ENCODE results near the gene LINS1.

- TF ChIP-seq CTCF (IDR thresholded peaks at IDR 0.05) (no peak), POLR2AphosphoS5 (IDR thresholded peaks at IDR 0.05; ENCODE audit: insufficient read depth in 1 of 2, low read depth in 1 of 2) (no peak), POLR2A (IDR thresholded peaks at IDR 0.05) (no peak)
Observed at GRCh38 chr15:100531823-100532327, 70.1 kb downstream of the LINS1 start.
